GM18498 (cell line): ENCODE measurements around the gene TEX28.

ENCODE experiments used
- ATAC-seq: cut with Tn5 transposase; IDR thresholded peaks from one replicate; pipeline ENCODE4 v1.9.1; 2021; ENCODE audit warnings: mild to moderate bottlenecking, moderate library complexity; ENCODE audit not compliant: unreplicated experiment

The TEX28 gene

GRCh38 chrX:154294791-154295574 is at the start of gene TEX28:
Gene TEX28 (minus strand): TSS chrX:154295124. CDS start chrX:154292117, 3,007 bp downstream.
- no peak for ATAC-seq

GRCh38 chrX:154343620-154344019 is 48.7 kb upstream of the TEX28 start:
- peak; percentile 25 for ATAC-seq

GRCh38 chrX:154343063-154343462 is 48.1 kb upstream of the TEX28 start:
- peak; percentile 18 for ATAC-seq

- ATAC-seq: peak; percentile 73
Observed at GRCh38 chrX:154341399-154342298, 46.7 kb upstream of the TEX28 start.

- no peak for ATAC-seq
Observed at GRCh38 chrX:154334496-154334895, 39.6 kb upstream of the TEX28 start.

- ATAC-seq: peak; percentile 77
Observed at GRCh38 chrX:154333837-154334271, 38.9 kb upstream of the TEX28 start.

GRCh38 chrX:154333116-154333515 is 38.2 kb upstream of the TEX28 start:
- ATAC-seq: no peak

- no peak for ATAC-seq
Observed at GRCh38 chrX:154332561-154332960, 37.6 kb upstream of the TEX28 start.

- no peak for ATAC-seq
Observed at GRCh38 chrX:154329294-154329693, 34.4 kb upstream of the TEX28 start.

- ATAC-seq: no peak
Observed at GRCh38 chrX:154328646-154329045, 33.7 kb upstream of the TEX28 start.

GRCh38 chrX:154327038-154327820 is 32.3 kb upstream of the TEX28 start:
- ATAC-seq: no peak

GRCh38 chrX:154325541-154325940 is 30.6 kb upstream of the TEX28 start:
- no peak for ATAC-seq

GRCh38 chrX:154323537-154323936 is 28.6 kb upstream of the TEX28 start:
- ATAC-seq: no peak

GRCh38 chrX:154322890-154323289 is 28.0 kb upstream of the TEX28 start:
- ATAC-seq: no peak

GRCh38 chrX:154321594-154321993 is 26.7 kb upstream of the TEX28 start:
- ATAC-seq: no peak

GRCh38 chrX:154321152-154321551 is 26.2 kb upstream of the TEX28 start:
- no peak for ATAC-seq

GRCh38 chrX:154320406-154320805 is 25.5 kb upstream of the TEX28 start:
- no peak for ATAC-seq

GRCh38 chrX:154317391-154317995 is 22.6 kb upstream of the TEX28 start:
- ATAC-seq: no peak

GRCh38 chrX:154315416-154315815 is 20.5 kb upstream of the TEX28 start:
- ATAC-seq: no peak

GRCh38 chrX:154313147-154313546 is 18.2 kb upstream of the TEX28 start:
- no peak for ATAC-seq

- no peak for ATAC-seq
Observed at GRCh38 chrX:154312116-154312515, 17.2 kb upstream of the TEX28 start.
